OCI-LY1 (cell line): ENCODE results near the gene MYCBP2.

Experiments used
- H2AFZ ChIP-seq: fragments of 200-600 bp; sonication (generic), shearing (Covaris generic); 2 replicates; pipeline ENCODE4 v1.6.0; 2014; ENCODE audit warnings: antibody characterized with exemption, mild to moderate bottlenecking, low read length
- H3F3A ChIP-seq: fragments of 200-600 bp; sonication (generic), shearing (Covaris generic); 2 replicates; pipeline ENCODE4 v1.6.0; 2014; ENCODE audit warnings: mild to moderate bottlenecking, antibody characterized with exemption, low read length, moderate library complexity; ENCODE audit not compliant: insufficient read depth
- H3K27ac ChIP-seq: fragments of 200-600 bp; sonication (generic); 2 replicates; pipeline ENCODE4 v1.5.1; 2014; ENCODE audit warnings: low read length, mixed run types, mild to moderate bottlenecking, low read depth; ENCODE audit not compliant: poor library complexity, severe bottlenecking
- H3K27me3 ChIP-seq: fragments of 200-600 bp; sonication (generic); 2 replicates; pipeline ENCODE4 v1.6.0; 2014; ENCODE audit warnings: antibody characterized with exemption, mild to moderate bottlenecking, low read length, moderate library complexity; ENCODE audit not compliant: insufficient read depth
- H3K36me3 ChIP-seq: fragments of 200-600 bp; sonication (generic); 2 replicates; pipeline ENCODE4 v1.6.1; 2014; ENCODE audit warnings: mild to moderate bottlenecking, antibody characterized with exemption, low read length, moderate library complexity, mixed read lengths; ENCODE audit not compliant: insufficient read depth
- H3K4me1 ChIP-seq: fragments of 200-600 bp; sonication (generic); 2 replicates; pipeline ENCODE4 v1.5.1; 2014; ENCODE audit warnings: mild to moderate bottlenecking, low read length, moderate library complexity; ENCODE audit not compliant: insufficient read depth, severe bottlenecking
- H3K4me2 ChIP-seq: fragments of 200-600 bp; sonication (generic), shearing (Covaris generic); 2 replicates; pipeline ENCODE4 v1.6.1; 2014; ENCODE audit warnings: low read length
- H3K4me3 ChIP-seq: fragments of 200-600 bp; sonication (generic); 2 replicates; pipeline ENCODE4 v1.5.1; 2014; ENCODE audit warnings: low read length, low read depth, mild to moderate bottlenecking, mixed read lengths; ENCODE audit not compliant: poor library complexity, severe bottlenecking
- H3K79me2 ChIP-seq: fragments of 200-600 bp; shearing (Covaris generic); 2 replicates; pipeline ENCODE4 v1.6.1; 2016; ENCODE audit warnings: mixed run types, low read length, mixed read lengths; ENCODE audit not compliant: insufficient read depth
- H3K9ac ChIP-seq: fragments of 200-600 bp; sonication (generic), shearing (Covaris generic); 2 replicates; pipeline ENCODE4 v1.6.1; 2014; ENCODE audit warnings: mild to moderate bottlenecking, low read length, mixed read lengths
- H3K9me2 ChIP-seq: fragments of 200-600 bp; sonication (generic), shearing (Covaris generic); 2 replicates; pipeline ENCODE4 v1.6.1; 2014; ENCODE audit warnings: low read depth, mild to moderate bottlenecking, low read length, mixed read lengths
- H3K9me3 ChIP-seq: fragments of 200-600 bp; shearing (Covaris generic); 2 replicates; pipeline ENCODE4 v1.6.1; 2014; ENCODE audit warnings: low read length, mixed read lengths
- H4K20me1 ChIP-seq: fragments of 200-600 bp; sonication (generic), shearing (Covaris generic); 2 replicates; pipeline ENCODE4 v1.6.0; 2016; ENCODE audit warnings: mild to moderate bottlenecking, low read length; ENCODE audit not compliant: insufficient read depth
- CTCF ChIP-seq: fragments of 200-600 bp; sonication (generic), shearing (Covaris generic); IDR thresholded peaks from 2 replicates; pipeline ENCODE4 v1.5.1; 2017; ENCODE audit warnings: mild to moderate bottlenecking, antibody characterized with exemption, low read length, moderate library complexity, mixed read lengths
- EZH2 ChIP-seq: fragments of 200-600 bp; sonication (generic), shearing (Covaris generic); IDR thresholded peaks from 2 replicates; pipeline ENCODE4 v1.8.0; 2017; ENCODE audit warnings: borderline replicate concordance, mixed run types, mild to moderate bottlenecking, antibody characterized with exemption, low read length, moderate library complexity, mixed read lengths

Gene MYCBP2

GRCh38 chr13:77356155-77356554 is 29.3 kb upstream of the MYCBP2 start:
- Histone ChIP-seq H3K4me1 (peaks cover 30% of the 10 kb centered on the region), H3K9me2 (no peaks in the 10 kb centered on the region), H2AFZ (no peak overlapping the region), H4K20me1 (no peaks in the 10 kb centered on the region), H3K9me3 (no peaks in the 10 kb centered on the region), H3F3A (no peaks in the 10 kb centered on the region), H3K79me2 (no peaks in the 10 kb centered on the region), H3K9ac (no peak overlapping the region), H3K36me3 (no peaks in the 10 kb centered on the region), H3K27ac (no peak overlapping the region), H3K27me3 (no peaks in the 10 kb centered on the region), H3K4me3 (no peak overlapping the region), H3K4me2 (no peak overlapping the region)
- no peak for TF ChIP-seq EZH2
- no peak for TF ChIP-seq CTCF

GRCh38 chr13:77353995-77354394 is 27.1 kb upstream of the MYCBP2 start:
- no peak overlapping the region for H2AFZ ChIP-seq
- no peaks in the 10 kb centered on the region for H3K79me2 ChIP-seq
- H3K27ac ChIP-seq, result peak overlapping the region; percentile 42
- no peaks in the 10 kb centered on the region for H3K27me3 ChIP-seq
- no peaks in the 10 kb centered on the region for H3K9me2 ChIP-seq
- H3K9ac ChIP-seq, result no peak overlapping the region
- no peaks in the 10 kb centered on the region for H4K20me1 ChIP-seq
- H3K4me3 ChIP-seq, result no peak overlapping the region
- no peaks in the 10 kb centered on the region for H3K36me3 ChIP-seq
- H3K4me1 ChIP-seq, result peaks cover 15% of the 10 kb centered on the region
- peak overlapping the region; percentile 15 for H3K4me2 ChIP-seq
- no peaks in the 10 kb centered on the region for H3F3A ChIP-seq
- TF ChIP-seq CTCF (no peak), EZH2 (no peak)
- H3K9me3 ChIP-seq, result no peaks in the 10 kb centered on the region

- no peak overlapping the region for H3K9ac ChIP-seq
- TF ChIP-seq CTCF (no peak), EZH2 (no peak)
- no peaks in the 10 kb centered on the region for H3K27me3 ChIP-seq
- no peak overlapping the region for H3K27ac ChIP-seq
- no peak overlapping the region for H3K4me3 ChIP-seq
- H3K4me2 ChIP-seq, result no peak overlapping the region
- H3K79me2 ChIP-seq, result no peaks in the 10 kb centered on the region
- H3F3A ChIP-seq, result no peaks in the 10 kb centered on the region
- H4K20me1 ChIP-seq, result no peaks in the 10 kb centered on the region
- H3K9me2 ChIP-seq, result no peaks in the 10 kb centered on the region
- H2AFZ ChIP-seq, result no peak overlapping the region
- no peaks in the 10 kb centered on the region for H3K9me3 ChIP-seq
- H3K36me3 ChIP-seq, result no peaks in the 10 kb centered on the region
- peaks cover 13% of the 10 kb centered on the region for H3K4me1 ChIP-seq
Observed at GRCh38 chr13:77351315-77351714, 24.4 kb upstream of the MYCBP2 start.
